Activated T-helper 9 cell treated with anti-CD3 and anti-CD28 coated beads, Interleukin-2, amount 50 U/mL, for 16 hours (primary cell): ENCODE results near the gene PWWP2B.
A peak's percentile ranks its signal among the peaks of the same experiment; 100 is the strongest.
"Not testable (repeated sequence)": the region's sequence is repeated elsewhere in the genome, so short reads cannot be mapped to it uniquely, and the experiment has no call there.

Source experiments
- DNase-seq: peaks from one replicate; pipeline ENCODE4 v3.0.0-alpha.2; 2020; ENCODE audit warnings: low read depth

Gene PWWP2B

GRCh38 chr10:132434405-132435005 lies 37.5 kb downstream of the PWWP2B start:
- DNase-seq: no peak

DNA sequence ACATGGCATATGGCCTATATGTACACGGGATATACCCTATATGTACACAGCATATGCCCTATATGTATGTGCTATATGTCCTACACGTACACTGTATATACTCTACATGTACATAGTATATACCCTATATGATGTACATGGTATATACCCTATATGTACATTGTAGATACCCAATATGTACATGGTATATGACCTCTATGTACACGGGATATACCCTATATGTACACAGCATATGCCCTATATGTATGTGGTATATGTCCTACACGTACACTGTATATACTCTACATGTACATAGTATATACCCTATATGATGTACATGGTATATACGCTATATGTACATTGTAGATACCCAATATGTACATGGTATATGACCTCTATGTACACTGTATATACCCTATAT lies 38.3 kb downstream of the PWWP2B start:
- DNase-seq: not testable (repeated sequence)

DNA sequence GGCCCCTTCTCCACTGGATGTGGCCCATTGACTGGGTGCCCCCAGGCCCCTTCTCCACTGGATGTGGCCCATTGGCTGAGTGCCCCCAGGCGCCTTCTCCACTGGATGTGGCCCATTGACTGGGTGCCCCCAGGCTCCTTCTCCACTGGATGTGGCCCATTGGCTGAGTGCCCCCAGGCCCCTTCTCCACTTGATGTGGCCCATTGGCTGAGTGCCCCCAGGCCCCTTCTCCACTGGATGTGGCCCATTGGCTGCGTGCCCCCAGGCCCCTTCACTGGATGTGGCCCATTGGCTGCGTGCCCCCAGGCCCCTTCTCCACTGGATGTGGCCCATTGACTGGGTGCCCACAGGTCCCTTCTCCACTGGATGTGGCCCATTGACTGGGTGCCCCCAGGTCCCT lies 39.1 kb downstream of the PWWP2B start:
- not testable (repeated sequence) for DNase-seq

- no peak for DNase-seq
Observed at GRCh38 chr10:132436861-132437410, 39.9 kb downstream of the PWWP2B start.

DNA sequence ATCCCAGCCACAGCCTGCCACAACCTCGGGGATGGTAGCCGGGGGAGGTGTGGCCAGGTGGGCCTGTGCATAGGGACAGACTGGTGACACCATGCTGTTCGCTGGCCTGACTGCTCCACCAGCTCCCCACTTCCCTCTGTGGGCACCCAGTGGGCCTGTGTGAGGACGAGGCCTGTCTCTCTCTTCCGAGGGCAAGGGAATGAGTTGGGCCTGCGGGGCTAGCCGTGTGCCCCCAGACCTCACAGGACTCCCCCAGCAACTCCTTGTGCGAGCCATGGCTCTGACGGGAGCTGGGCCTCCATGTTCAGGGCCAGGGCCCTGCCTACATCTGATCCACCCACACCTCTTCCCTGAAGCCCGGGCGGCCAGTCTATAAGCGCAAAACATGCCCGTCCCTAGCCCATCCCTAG lies 40.5 kb downstream of the PWWP2B start:
- no peak for DNase-seq

GRCh38 chr10:132438091-132439024 lies 41.4 kb downstream of the PWWP2B start:
- DNase-seq: no peak

GRCh38 chr10:132439025-132439388 lies 42.0 kb downstream of the PWWP2B start:
- no peak for DNase-seq

GRCh38 chr10:132439424-132440163 lies 42.6 kb downstream of the PWWP2B start:
- DNase-seq: no peak

GRCh38 chr10:132440791-132441565 lies 44.0 kb downstream of the PWWP2B start:
- no peak for DNase-seq

GRCh38 chr10:132441818-132442524 lies 45.0 kb downstream of the PWWP2B start:
- DNase-seq: no peak

DNA sequence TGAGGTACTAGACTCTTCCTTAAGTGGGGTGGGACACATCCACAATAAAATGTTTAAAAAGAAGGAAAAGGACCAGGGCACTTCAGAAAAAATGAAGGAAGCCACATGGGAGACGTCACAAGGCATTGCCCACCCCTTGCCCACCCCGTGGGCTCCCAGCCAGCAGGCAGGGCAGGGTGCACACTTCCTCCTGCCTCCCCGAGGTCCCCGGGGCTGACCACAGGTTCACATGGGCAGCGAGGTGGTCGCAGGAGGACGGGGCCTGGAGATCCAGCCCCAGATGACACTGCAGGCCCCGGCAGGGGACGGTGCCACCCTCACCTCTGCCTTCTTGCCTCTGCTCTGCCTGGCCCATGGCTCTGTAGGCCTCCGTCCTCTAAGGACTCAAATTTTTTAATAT lies 45.6 kb downstream of the PWWP2B start:
- no peak for DNase-seq

- DNase-seq: peak; percentile 60
Observed at GRCh38 chr10:132443605-132443982, 46.6 kb downstream of the PWWP2B start.

DNA sequence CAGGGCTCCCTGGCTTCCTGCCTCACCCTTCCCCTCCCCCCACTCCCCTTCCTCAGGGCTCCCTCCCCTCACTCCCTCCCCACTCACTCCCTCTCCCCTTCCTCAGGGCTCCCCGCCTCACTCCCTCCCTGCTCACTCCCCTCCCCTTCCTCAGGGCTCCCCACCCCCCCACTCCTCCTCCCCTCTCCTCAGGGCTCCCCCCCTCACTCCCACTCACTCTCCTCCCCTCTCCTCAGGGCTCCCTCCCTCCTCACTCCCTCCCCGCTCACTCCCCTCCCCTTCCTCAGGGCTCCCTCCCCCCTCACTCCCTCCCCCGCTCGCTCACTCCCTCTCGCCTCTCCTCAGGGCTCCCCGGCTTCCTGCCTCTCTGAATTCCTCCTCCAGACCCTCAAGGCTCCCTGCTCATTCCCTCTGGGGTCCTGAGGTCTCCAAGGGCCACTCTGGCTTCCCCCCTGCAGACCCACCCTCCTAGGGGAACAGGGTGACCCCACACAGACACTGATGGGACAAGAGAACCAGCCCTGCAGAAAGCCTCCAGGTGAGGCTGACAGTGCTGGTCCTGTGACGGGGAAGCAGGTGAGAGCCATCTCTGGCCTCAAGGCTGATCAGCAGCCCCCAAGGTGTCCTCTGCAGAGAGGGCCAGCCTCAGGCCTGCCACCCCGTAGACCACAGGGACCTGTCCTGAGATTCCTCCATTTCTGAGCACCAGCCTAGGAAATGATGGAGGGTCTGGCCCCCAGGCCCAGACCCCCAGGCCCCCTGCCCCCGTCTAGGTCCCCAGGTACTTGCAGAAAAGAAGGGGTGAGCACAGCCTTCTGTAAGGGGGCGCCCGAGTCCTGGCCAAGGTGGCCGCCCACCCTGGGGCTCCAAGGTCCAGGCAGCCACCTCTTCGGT lies 47.2 kb downstream of the PWWP2B start:
- no peak for DNase-seq

DNA sequence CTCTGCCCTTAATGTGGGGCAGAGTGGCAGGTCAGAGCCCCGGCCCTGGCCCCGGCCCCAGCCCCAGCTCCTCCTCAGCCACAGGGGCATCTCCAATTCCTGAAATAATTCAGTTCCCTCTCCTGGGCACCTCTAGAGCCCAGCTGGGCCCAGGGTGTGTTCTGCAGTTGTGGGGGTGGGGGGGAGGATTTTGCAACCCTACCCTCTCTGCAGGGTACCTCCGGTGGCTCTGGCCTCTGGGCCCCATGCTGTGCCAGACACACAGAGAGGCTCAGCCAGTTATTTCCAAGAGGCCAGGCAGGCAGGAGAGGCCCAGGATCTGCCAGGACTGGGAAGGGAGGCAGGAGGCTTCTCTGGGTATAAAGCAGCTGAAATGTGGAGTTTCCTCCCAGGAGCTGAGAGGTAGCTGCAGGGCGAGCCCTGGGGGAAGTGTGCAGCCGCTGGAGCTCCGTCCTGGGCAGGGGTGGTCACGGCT lies 47.9 kb downstream of the PWWP2B start:
- no peak for DNase-seq

- no peak for DNase-seq
Observed at GRCh38 chr10:132445516-132446194, 48.7 kb downstream of the PWWP2B start.

DNA sequence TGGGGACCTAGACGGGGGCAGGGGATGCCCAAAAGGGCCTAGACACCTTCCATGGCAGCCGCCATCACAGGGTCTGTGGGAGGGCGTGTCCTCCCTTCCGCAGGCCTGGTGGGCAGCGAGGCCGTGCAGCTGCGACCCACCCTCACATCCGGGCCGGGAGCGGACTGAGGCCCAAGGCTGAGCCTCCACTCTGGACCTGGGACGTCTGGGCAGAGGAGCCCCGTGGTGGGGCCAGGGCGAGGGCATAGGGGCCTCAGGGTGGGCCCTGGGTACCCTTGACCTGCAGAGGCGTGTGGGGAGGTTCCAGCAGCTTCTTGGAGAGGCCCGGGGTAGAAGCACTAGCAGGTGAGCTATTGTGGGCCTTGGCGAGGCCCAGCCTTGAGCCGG lies 49.2 kb downstream of the PWWP2B start:
- no peak for DNase-seq

- DNase-seq: peak; percentile 46
Observed at GRCh38 chr10:132446661-132447445, 49.9 kb downstream of the PWWP2B start.

DNA sequence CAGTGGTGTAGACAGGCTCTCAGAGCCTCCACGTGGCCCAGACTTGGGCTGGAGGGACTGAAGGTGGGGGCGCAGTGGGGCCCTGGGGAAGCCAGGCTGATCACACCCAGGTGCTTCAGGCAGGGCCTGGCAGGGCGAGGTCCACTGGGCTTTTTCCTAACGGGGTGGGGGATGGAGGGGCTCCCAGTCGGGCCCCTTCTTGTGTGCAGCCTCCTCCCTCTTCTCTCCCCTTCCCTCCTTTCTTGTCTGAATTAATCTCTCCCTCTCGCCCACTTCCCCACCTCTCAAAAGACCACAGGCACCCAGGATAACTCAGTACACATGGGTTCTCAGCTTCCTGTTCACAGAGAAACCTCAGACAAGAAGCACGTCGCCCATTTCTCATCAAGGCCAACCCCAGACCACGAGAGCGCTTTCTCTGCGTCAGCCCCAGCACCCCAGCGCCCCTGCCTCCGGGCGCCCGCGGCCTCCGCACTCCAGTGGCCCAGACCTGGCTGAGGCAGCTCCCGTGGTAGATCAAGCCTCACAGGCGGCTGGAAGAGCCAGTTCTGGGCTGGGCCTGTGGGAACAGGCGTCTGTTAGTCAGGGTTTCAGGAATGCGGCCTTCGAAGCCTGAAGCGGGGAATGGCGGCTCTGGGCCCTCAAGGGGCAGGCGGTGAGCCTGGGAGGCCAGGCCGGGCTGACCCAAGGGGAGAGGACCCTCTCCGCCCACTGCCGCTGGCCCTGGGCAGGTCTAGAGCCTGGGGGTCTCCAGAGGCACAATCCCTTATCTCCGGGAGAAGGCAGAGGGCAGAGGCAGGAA lies 50.6 kb downstream of the PWWP2B start:
- peak; percentile 64 for DNase-seq
